ENCODE data around the gene DGKI.
A peak's percentile ranks its signal among the peaks of the same experiment; 100 is the strongest.
"Not testable (repeated sequence)": the region's sequence is repeated elsewhere in the genome, so short reads cannot be mapped to it uniquely, and the experiment has no call there.

Gene DGKI

DNA sequence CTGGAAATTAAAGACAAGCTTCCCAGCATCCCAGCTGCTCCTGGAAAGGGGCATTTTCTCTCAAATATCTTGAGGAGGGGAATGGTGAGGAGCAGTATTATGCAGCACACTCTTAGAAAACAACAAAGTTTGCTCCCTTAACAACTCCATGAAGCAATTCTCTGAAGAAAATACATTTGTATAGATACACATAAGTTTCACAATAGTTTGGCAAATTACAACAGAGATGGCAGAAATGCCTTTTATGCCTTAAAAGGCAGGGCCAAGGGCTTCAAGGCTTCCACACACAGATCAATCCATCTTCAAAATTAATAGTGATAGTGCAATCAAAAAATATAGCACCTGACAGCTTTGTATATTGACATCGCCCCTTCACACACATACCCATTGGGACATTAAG is 12.2 kb downstream of the DGKI start:
- DNase-seq, result no peak

DNA sequence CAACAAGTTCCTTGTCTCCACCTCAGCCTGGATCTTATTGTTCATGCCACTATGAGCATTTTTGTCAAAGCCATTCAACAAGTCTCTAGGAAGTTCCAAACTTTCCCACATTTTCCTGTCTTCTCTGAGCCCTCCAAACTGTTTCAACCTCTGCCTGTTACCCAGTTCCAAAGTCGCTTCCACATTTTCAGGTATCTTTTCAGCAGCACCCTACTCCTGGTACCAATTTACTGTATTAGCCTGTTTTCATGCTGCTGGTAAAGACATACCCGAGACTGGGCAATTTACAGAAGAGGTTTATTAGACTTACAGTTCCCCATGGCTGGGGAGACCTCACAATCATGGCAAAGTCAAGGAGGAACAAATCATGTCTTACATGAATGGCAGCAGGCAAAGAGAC is 13.8 kb downstream of the DGKI start:
- DNase-seq, result not testable (repeated sequence)

DNA sequence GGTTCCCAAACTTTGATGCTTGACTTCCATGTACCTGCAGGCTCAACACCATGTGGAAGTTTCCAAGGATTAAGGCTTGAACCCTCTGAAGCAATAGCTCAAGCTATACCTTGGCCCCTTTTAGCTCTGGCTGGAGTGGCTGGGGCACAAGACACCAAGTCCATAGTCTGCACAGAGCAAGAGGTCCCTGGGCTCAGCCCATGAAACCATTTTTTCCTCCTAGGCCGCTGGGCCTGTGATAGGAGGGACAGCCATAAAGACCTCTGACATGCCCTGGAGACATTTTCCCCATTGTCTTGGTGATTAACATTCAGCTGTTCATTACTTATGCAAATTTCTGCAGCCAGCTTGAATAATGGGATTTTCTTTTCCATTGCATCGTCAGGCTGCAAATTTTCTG is 14.4 kb downstream of the DGKI start:
- no peak for DNase-seq

DNA sequence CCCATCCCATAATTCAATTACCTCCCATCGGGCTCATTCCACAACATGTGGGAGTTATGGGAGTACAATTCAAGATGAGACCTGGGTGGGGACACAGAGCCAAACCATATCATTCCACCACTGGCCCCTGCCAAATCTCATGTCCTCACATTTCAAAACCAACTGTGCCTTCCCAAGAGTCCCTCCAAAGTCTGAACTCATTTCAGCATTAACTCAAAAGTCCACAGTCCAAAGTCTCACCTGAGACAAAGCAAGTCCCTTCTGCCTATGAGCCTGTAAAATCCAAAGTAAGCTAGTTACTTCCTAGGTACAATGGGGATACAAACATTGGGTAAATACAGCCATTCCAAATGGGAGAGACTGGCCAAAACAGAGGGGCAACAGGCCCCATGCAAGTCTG is 15.2 kb downstream of the DGKI start:
- not testable (repeated sequence) for DNase-seq

DNA sequence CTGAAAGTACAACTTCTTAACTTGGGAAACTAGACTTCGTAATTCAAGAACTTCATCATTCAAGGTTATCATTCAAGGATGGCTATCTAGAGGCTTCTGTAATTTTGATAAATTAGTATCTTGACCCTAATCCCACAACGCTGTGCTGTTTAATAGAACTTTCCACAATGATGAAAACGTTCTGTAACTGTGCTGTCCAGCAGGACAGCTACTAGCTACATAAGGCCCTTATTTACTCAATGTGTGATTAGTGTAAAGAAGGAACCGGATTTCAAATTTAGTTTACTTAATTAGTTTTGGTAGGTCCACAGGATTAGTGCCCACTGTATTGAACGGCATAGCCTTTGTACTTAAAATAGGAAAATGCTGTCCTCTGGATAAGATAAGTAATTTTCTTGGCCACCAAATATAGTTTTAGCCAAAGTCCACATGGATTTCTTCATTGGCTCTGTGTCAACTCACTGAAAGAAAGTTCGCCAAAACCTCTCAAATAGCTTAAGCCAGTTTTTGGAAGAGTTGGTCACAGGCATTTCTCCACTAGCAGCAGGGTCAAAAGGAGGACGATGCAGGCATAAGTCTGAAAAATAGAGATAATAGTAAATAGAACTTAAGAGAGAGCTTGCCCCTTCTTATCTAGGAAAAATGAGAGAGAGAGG is 17.3 kb downstream of the DGKI start:
- DNase-seq, result no peak

DNA sequence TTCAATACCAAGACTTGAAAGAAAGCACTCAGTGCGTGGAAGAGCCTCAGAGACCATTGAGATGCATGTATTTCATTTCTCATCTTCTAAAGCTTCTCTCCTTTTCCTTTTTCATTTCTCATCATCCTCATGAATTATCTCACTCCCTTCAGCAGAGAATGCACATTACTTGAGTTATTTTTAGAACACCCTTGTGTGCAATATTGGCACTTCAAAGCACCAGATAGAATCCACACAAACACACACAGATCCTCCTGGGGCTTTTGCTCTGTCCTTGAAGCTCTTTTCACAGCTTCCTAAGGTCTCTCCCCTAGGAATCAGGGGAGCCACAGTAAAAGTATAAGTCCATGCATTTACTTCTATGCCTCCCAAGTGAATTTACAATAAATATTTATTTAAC is 18.3 kb downstream of the DGKI start:
- DNase-seq, result no peak

DNA sequence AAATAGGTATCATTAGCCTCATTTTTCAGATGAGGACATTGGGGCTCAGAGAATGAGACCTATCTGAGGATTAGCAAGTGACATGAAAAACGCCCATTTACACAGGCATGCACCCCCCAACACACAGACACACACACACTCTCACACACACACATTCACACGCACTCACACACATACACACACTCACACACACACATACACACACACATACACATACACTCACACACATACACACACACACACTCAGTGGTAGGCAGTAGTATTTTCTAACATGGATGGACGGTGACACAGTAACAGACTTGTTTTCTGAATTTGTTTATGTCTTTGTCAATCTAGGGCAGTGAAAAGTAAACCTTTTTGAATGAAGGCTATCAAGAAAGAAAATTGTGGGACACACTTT is 21.3 kb downstream of the DGKI start:
- no peak for DNase-seq

DNA sequence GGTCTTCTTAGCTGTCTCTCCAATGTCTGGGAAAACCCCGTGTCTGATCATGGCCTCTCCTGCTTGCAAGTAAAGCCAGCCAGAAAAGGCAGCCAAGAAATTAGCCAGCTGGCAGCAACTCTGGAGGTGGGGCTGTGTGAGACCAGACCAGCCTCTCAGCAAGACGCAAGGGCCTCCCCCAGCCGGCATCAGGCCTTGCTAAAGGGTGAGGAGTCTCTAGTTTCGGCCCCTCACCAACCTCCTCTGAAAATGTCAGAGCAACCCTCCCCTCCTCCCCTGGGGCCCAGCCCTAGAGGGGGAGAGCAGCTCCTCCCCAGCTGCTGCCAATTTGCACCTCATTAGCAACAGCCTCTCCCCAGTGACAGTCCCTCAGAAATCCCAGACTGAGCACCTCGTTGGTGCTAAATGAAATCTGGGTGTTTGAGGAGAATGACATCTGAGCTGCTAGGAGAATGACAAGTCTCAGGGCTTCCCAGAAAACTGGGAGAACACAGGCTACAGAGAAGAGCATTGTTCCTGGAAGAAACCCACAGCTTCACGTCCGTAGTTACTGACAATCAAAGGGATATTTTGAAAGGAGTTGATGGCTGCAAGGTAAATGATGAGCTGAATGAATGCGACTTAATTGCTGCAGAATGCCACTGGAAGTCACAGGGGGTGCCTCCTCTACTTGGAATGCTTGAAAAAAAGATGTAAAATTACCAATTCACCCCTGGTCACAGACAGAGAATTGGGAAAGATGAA is 25.9 kb downstream of the DGKI start:
- peak; percentile 50 for DNase-seq

DNA sequence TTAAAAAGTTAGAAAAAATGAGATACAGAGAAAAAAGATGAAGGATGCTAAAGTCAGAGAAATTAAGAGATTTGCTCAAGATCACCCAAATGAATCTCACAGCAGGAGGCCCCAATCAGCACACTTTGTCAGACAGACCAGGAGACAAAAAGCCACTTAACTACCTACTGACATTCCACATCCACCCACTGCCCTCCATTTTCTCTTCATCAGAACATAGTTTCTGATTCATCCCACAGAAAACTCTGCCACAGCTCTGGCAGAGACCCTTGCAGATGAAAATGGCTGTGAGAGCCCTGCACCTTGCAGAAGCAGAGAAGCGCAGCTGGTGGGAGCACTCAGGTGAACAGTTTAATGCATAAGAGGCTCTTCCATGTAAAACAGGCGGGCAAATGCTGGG is 26.6 kb downstream of the DGKI start:
- no peak for DNase-seq

DNA sequence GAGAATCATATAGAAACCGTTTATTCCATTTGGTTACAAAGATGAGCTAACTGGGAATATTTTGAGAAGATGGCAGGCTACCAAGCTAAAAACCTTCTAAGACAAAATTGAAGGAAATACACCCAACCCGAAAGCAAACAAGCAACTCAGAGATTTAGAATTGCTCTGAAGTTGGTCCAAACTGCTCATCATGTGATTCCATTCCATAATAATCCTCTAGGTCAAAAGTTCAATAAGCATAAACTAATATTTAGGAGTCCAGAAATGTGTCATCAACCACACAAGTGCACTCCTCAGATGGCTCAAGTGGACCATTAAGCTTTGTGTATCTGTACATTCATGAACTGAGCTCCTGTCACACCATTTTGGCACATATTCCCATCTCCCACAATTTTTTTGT is 28.7 kb downstream of the DGKI start:
- DNase-seq, result peak; percentile 17

DNA sequence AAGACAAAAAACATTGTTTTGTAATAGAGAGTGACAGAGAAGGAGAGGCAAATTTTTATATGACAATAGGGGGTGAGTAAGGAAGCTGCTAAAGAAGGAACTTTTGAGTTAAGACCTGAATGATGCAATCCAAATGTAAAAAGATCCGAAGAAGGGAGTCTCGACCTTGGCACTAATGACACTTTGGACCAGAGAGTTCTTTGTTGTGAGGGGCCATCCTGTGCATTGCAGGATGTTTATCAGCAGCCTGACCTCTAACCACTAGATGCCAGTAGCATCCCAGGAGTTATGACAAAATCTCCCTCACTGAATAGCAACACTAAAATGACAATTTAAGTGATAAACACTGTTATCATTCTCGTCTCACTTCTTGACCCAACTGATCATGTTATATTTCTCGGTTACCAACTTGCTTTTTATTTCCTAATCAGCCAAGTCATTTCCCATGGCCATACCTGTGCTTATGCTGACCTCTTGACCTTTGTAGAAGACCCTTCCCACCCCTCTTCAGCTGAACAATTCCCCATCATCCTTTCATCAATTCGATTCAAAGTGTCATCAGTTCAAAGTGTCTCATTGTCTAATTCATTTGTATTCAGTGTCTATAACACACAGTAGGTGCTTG is 30.0 kb downstream of the DGKI start:
- peak; percentile 18 for DNase-seq

DNA sequence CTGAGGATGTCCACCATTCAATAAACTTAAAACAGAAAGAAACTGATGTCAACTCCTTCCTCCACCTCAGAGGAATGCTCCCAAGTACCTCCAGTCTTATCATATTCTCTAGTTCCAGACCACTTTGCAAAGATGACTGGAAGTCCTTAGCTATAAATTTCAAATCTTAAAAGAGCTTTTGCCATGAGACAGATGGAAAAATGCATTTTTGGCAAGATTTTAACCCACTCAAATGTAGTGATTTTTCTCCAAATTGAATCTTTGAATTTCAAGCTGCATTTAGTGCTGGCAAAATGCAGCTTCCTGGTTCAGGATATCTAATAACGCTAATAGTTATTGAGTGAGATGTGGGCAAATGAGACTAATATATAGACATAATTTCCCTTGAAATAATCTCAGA is 33.2 kb downstream of the DGKI start:
- DNase-seq, result no peak

DNA sequence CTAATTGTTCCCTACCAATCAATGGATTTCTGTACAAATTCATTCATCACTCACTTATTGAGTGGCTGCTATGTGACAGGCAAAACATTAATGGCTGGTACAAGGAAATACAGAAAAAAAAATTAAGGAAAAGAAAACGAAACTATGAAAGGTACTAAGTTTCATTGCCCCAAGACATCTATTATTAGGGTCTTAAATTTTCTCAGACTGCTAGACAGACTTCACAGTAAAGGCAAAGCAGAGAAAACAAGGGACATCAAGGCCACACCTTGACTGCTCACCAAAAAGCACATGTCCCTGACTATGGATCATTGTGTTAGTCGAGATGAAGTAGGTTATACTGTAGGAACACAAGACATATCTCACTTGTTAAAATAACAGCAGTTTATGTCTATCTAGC is 36.5 kb downstream of the DGKI start:
- no peak for DNase-seq

DNA sequence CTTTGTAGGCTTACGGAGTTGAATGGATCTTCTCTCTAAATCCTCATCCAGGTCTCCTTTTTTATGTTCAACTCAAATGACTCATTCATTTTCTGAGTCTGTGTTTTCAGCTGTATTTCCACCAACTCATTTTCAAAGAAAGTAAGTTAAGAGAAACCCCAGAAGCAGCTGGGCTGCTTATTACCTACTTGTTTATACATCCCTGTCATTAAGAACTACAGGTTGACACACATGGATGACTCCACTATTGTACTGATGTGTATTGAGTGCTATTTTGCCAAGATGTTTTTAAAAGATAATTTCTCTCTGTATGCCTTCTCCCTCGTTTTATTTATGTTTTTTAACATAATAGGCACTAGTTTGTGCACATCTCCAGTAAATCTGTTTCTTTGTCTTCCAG is 41.9 kb downstream of the DGKI start:
- no peak for DNase-seq

DNA sequence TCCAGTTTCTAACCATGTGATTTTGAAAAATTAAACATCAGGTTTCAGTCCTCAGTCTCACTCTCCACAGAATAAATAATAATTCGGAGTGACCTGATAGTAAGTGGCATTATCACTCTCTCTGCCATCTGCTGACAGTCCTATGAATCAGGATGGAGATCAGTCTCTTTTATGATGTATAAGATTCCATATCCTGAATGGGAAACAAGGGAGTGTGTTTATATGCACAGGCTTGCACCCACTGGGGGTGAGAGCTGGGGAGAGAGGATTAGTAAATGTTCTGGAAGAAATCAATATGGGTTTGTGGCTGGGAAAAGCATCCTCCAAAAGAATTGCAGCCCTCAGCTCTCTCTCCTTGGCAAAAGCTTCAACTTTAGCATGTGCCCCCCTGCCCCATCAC is 45.3 kb downstream of the DGKI start:
- DNase-seq, result no peak

DNA sequence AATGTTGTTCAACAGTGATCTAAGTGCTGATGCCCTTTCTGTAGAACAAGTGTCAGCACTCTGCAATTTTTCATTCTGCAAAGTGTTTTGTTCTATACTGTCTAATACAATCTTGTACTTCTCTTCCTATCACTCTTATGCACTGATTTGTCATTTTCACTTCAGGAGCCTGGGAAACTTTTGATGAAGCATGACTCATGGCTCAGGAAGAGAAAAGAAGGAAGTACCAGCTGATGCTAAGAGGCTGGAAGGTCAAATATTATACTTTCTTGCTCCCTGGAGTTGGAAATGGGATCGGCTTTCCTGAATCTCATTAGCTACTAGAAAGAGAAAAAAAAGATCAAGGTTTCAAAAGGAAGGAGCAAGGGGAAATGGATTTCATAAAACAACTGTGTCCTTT is 45.8 kb downstream of the DGKI start:
- peak; percentile 35 for DNase-seq

DNA sequence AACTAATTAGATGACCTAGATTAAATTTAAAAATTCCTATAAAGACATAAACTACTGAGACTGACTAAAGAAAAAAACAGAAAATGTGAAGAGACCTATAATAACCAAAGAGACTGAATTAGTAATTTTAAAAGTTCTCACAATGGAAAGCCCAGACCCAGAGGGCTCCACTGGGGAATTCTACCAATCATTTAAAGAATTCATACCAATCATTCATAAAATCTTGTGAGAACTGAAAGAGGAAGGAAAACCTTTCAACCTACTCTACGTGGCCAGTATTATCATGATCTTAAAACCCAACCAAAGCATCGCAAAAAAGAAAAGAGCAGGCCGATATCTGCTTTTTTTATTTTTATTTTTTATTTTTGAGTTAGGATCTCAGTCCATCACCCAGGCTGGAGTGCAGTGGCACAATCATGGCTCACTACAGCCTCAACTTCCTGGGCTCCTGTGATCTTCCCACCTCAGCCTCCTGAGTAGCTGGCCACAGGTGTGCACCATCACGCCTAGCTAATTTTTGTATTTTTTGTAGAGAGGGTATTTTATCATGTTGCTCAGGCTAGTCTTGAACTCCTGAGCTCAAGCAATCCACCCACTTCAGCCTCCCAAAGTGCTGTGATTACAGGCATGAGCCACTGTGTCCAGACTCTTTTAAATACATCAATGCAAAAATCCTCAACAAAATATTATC is 48.6 kb downstream of the DGKI start:
- DNase-seq, result no peak

DNA sequence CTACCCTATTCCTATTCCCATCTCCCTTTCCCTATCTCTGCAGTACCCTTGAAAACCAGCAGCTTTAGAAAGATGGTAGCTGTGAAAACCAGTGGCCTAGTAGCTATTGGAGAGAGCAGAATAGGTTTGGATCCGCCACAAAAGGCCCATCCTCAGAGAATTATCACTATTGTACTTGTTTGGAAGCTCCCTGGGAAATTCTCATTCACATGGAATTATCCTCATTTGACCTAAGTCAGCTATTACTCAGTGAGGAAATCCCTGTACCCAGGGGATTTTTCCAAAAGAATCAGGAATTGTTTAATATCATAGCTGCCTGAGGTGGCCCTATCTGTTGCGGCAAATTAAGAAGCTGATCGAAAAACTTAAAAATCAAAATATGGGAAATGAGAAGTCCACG is 51.6 kb downstream of the DGKI start:
- DNase-seq, result no peak

DNA sequence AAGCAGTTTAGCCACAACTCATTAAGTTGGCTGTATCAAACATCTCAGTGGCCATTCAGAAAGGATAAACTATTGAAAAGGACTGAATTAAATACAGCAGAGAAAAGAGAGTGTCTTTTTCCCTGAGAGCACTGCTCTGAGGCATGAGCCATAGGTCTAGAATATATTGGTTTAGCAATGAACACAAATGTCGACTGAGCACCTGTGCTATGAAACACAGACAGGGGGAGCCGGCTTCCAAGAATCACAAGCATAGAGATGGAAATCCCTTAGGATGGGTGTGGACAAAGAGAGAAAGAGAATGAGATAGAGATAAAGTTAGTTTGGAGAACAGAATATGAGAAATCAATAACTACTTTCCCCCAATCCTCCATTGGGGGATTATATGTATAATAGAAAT is 54.8 kb downstream of the DGKI start:
- DNase-seq, result no peak

DNA sequence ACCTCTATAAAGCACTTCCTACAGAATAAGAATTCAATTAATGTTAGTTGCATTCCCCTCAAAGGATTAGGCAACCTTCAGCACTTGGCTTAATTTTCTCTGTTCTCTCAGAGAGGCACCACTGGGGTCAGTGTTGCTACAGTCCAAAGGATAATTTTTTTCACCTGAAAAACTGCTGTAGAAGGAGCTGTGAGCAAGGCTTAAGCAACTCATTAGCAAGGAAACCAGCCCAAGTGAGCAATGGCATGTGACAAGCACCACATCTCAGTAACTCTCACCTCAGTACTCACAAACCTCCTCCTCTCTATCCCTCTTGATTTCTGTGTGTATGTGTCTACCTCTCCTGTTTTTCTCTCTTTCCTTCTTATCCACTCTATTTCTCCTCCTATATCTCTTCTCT is 55.9 kb downstream of the DGKI start:
- no peak for DNase-seq

DNA sequence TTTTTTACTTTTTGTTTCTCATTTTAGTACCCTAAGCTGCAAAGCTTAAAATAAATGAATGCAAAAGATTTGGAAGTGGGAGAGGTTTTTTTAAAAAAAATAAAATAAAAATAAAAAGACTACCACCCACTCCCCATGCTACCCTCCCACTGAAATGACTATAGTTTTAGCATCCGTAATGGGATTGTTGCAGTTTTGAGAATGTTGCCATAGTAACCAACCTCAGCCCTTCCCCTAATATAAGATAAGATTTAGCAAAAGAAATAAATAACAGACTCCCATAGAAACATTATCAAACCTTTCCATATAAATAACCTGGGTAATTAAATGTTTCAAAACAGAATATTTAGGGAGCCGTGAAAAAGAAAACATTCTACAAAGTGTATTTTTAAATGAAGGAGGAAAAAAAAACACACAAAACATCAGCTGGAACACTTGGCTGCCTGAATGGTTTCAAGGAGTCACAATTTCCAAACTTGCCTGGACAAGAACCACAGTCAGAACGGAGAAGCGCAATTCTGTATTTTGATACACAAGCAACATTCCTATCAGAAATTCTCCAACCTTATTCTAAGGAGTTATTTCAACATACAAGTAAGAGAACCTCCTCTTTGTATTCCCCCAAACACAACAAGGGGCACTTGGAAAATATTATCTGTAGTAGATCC is 57.4 kb downstream of the DGKI start:
- no peak for DNase-seq

DNA sequence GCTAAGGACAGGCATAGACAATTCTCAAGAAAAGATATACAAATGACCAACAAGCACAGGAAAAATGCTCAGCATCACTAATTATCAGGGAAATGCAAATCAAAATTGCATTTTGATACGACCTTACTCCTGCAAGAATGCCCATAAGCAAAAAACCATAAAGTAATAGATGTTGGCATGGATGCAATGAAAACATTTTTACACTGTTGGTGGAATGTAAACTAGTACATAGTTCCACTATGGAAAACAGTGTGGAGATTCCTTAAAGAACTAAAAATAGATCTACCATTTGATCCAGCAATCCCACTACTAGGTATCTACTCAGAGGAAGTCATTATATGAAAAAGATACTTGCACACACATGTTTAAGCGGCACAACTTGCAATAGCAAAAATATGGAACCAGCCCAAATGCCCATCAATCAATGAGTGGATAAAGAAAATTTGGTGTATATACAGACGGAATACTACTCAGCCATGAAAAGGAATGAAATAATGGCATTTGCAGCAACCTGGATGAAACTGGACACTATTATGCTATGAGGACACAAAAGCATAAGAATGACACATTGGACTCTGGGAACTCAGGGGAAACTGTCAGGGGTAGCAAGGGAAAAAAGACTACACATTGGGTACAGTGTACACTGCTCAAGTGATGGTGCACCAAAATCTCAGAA is 59.3 kb downstream of the DGKI start:
- DNase-seq, result no peak

DNA sequence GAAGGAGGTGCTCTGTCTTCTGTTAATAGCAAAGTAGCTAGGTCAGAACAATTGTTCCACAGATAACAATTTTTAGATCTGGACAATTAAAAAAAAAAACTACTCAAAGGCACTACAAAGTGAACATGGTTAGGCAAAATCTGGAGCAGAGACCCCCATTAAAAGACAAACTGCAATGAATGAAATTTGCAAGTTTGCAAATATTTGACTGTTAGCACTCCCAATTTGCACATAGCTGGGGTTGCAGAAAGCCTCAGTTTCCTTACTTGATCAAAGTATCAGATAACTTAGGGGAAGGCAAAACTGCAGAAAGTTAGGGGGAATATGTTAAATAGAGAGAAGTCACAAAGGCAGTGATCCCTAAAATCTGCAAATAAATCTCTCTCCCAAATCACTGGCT is 68.3 kb downstream of the DGKI start:
- no peak for DNase-seq

All from fibroblast of skin of right quadriceps (primary cell).